Measurements from ENCODE around the gene DESI2. TPM values are rescaled to one million over a fixed set of nuclear protein-coding genes. Genes with fewer than 3 reads are reported as not detected.

DESI2 gene
- total RNA-seq, 1 donor from 2014 or later, result 53.1 TPM

GRCh38 chr1:244645414-244645813, 7.5 kb upstream of the DESI2 start:
- Histone ChIP-seq H3K4me3 (no peak overlapping the region), H3K36me3 (no peaks in the 10 kb centered on the region), H3K9me3 (no peaks in the 10 kb centered on the region), H3K4me1 (no peaks in the 10 kb centered on the region), H3K27ac (no peak overlapping the region), H3K27me3 (no peaks in the 10 kb centered on the region)
- no peak for ATAC-seq
- intact Hi-C loops (cut with DNase I), result no loop called here
- no peak for DNase-seq
- TF ChIP-seq CTCF (IDR thresholded peaks at IDR 0.05), result no peak

GRCh38 chr1:244645890-244646289, 7.0 kb upstream of the DESI2 start:
- no peaks in the 10 kb centered on the region for H3K4me1 ChIP-seq
- ATAC-seq (no peak), DNase-seq (no peak)
- H3K9me3 ChIP-seq, result no peaks in the 10 kb centered on the region
- no peak overlapping the region for H3K27ac ChIP-seq
- intact Hi-C loops (cut with DNase I), result no loop called here
- no peak for TF ChIP-seq CTCF (IDR thresholded peaks at IDR 0.05)
- H3K27me3 ChIP-seq, result no peaks in the 10 kb centered on the region
- H3K36me3 ChIP-seq, result no peaks in the 10 kb centered on the region
- H3K4me3 ChIP-seq, result no peak overlapping the region

- H3K36me3 ChIP-seq, result no peaks in the 10 kb centered on the region
- no peak overlapping the region for H3K27ac ChIP-seq
- DNase-seq (no peak), ATAC-seq (no peak)
- no peaks in the 10 kb centered on the region for H3K27me3 ChIP-seq
- H3K9me3 ChIP-seq, result no peaks in the 10 kb centered on the region
- TF ChIP-seq CTCF (IDR thresholded peaks at IDR 0.05), result no peak
- H3K4me3 ChIP-seq, result no peak overlapping the region
- peaks cover 4% of the 10 kb centered on the region for H3K4me1 ChIP-seq
- intact Hi-C loops (cut with DNase I), result no loop called here
Observed at GRCh38 chr1:244647819-244648218, 5.1 kb upstream of the DESI2 start.

DNA sequence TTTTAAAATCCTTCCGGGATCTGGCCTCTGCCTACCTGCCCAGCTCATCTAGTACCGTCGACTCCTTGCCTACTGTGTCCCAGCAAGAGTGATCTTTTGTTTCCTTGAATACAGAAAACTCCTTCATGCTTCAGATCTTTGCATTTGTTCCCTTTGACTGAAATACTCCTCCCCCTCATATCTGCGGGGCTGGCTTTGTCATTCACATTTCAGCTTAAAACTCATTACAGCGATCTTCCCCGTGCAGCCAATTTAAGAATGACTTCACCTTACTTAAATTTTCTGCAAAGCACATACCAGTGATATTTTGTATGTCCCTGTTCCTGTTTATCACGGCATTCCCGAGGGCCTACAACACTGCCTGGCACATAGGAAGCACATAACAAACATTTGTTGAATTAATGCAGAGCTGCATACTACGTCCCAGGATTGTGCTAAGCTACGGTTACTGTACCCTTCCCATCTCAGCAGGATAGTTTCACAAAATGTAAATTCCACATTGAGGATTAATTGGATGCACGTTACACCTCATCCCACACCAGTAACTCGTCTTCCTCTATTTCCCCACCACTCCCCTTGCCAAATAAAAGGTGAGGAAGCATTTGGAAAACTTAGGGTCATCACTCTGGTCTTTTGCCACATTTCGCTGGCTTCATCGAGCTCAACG, 837 bp upstream of the DESI2 start:
- Histone ChIP-seq H3K36me3 (no peaks in the 10 kb centered on the region), H3K27me3 (no peaks in the 10 kb centered on the region), H3K27ac (peak overlapping the region; percentile 97), H3K4me1 (peaks cover 22% of the 10 kb centered on the region), H3K4me3 (peak overlapping the region; percentile 93), H3K9me3 (no peaks in the 10 kb centered on the region)
- no peak for TF ChIP-seq CTCF (IDR thresholded peaks at IDR 0.05)
- ATAC-seq (no peak), DNase-seq (no peak)
- intact Hi-C loops (cut with DNase I), result no loop called here

- H3K4me3 ChIP-seq, result peak overlapping the region; percentile 93
- H3K27me3 ChIP-seq, result no peaks in the 10 kb centered on the region
- no peaks in the 10 kb centered on the region for H3K9me3 ChIP-seq
- peaks cover 33% of the 10 kb centered on the region for H3K4me1 ChIP-seq
- TF ChIP-seq CTCF (IDR thresholded peaks at IDR 0.05), result no peak
- intact Hi-C loops (cut with DNase I), result no loop called here
- H3K36me3 ChIP-seq, result no peaks in the 10 kb centered on the region
- ATAC-seq, result no peak
- DNase-seq, result no peak
- peak overlapping the region; percentile 97 for H3K27ac ChIP-seq
Observed at GRCh38 chr1:244653439-244654107, 647 bp downstream of the DESI2 start.

Data from upper lobe of right lung (tissue), 1 donor.